Activated CD8-positive, alpha-beta memory T cell treated with anti-CD3 and anti-CD28 coated beads, Interleukin-2, amount 50 U/mL, for 1 hour (primary cell): ENCODE measurements around the gene RIN1.

Source experiments
- DNase-seq: peaks from one replicate; pipeline ENCODE4 v3.0.0-alpha.2; 2020; ENCODE audit errors: extremely low read depth

Gene RIN1

GRCh38 chr11:66282468-66283455 is 53.5 kb downstream of the RIN1 start:
- peak; percentile 99 for DNase-seq
